Cerebellar cortex (tissue), 1 donor: ENCODE data around the gene GJA10.
"Not testable (repeated sequence)": the region's sequence is repeated elsewhere in the genome, so short reads cannot be mapped to it uniquely, and the experiment has no call there.

Experiments
- DNase-seq: peaks from one replicate; pipeline ENCODE4 v3.0.0-alpha.2; 2015; ENCODE audit warnings: low spot score

GJA10 gene

GRCh38 chr6:89894169-89894568 is at the start of gene GJA10:
Gene GJA10 (plus strand): TSS chr6:89894469. CDS start chr6:89894469, 0 bp downstream.
- no peak for DNase-seq

GRCh38 chr6:89847513-89847912 is 46.8 kb upstream of the GJA10 start:
- not testable (repeated sequence) for DNase-seq

GRCh38 chr6:89853068-89853467 is 41.2 kb upstream of the GJA10 start:
- DNase-seq: no peak

- no peak for DNase-seq
Measured at GRCh38 chr6:89858041-89858440, 36.2 kb upstream of the GJA10 start.

- DNase-seq: no peak
Measured at GRCh38 chr6:89859744-89860143, 34.5 kb upstream of the GJA10 start.

GRCh38 chr6:89862273-89862672 is 32.0 kb upstream of the GJA10 start:
- DNase-seq: no peak

GRCh38 chr6:89862698-89863097 is 31.6 kb upstream of the GJA10 start:
- DNase-seq: no peak

GRCh38 chr6:89866024-89866678 is 28.1 kb upstream of the GJA10 start:
- no peak for DNase-seq

GRCh38 chr6:89873721-89874120 is 20.5 kb upstream of the GJA10 start:
- no peak for DNase-seq

- no peak for DNase-seq
Measured at GRCh38 chr6:89874438-89874837, 19.8 kb upstream of the GJA10 start.

- no peak for DNase-seq
Measured at GRCh38 chr6:89886378-89887120, 7.7 kb upstream of the GJA10 start.

GRCh38 chr6:89887452-89888137 is 6.7 kb upstream of the GJA10 start:
- no peak for DNase-seq

GRCh38 chr6:89888138-89888514 is 6.1 kb upstream of the GJA10 start:
- no peak for DNase-seq

GRCh38 chr6:89888871-89889270 is 5.4 kb upstream of the GJA10 start:
- no peak for DNase-seq

- DNase-seq: not testable (repeated sequence)
Measured at GRCh38 chr6:89890845-89891528, 3.3 kb upstream of the GJA10 start.

- DNase-seq: not testable (repeated sequence)
Measured at GRCh38 chr6:89892577-89892976, 1.7 kb upstream of the GJA10 start.

- peak; percentile 3 for DNase-seq
Measured at GRCh38 chr6:89895276-89895874, 1.1 kb downstream of the GJA10 start.

- DNase-seq: not testable (repeated sequence)
Measured at GRCh38 chr6:89910001-89910901, 16.0 kb downstream of the GJA10 start.

GRCh38 chr6:89910902-89911240 is 16.6 kb downstream of the GJA10 start:
- DNase-seq: no peak

GRCh38 chr6:89916136-89916920 is 22.1 kb downstream of the GJA10 start:
- DNase-seq: no peak
